Measurements from ENCODE around the gene THOC6. TPM values are rescaled to one million over a fixed set of nuclear protein-coding genes. Genes with fewer than 3 reads are reported as not detected.
A peak's percentile ranks its signal among the peaks of the same experiment; 100 is the strongest.

The THOC6 gene
- total and polyA plus RNA-seq, 9 of the 15 experiments (the other 6 are each of a cell fraction or from before 2014, with no cell fraction given), result 2.5 to 65.4 (median 42.3) TPM

- TF ChIP-seq ZBTB40 (IDR thresholded peaks at IDR 0.05) (peak; percentile 79), ZBTB40 (CRISPR knock-in tag; IDR thresholded peaks at IDR 0.05) (no peak), CBX2 (IDR thresholded peaks at IDR 0.05; ENCODE audit: insufficient read depth, low read length, poor library complexity, severe bottlenecking) (no peak), RB1 (IDR thresholded peaks at IDR 0.05; ENCODE audit: low read depth) (peak; percentile 83; the same call in 1 of the 2 replicates), ATF1 (CRISPR knock-in tag; IDR thresholded peaks at IDR 0.05) (peak; percentile 22; the same call in 1 of the 2 replicates), ATF1 (tag; IDR thresholded peaks at IDR 0.05) (peak; percentile 97), FOXO4 (CRISPR knock-in tag; IDR thresholded peaks at IDR 0.05) (peak; percentile 58; the same call in 1 of the 2 replicates), GMEB1 (CRISPR knock-in tag; IDR thresholded peaks at IDR 0.05) (peak; percentile 98), FOXM1 (IDR thresholded peaks at IDR 0.05; ENCODE audit: low read depth) (no peak), FOXM1 (CRISPR knock-in tag; IDR thresholded peaks at IDR 0.05; ENCODE audit: low read depth) (peak; percentile 72; the same call in 1 of the 2 replicates), USF2 (CRISPR knock-in tag; IDR thresholded peaks at IDR 0.05) (peak; percentile 95), SOX6 (IDR thresholded peaks at IDR 0.05) (0 out of 2 replicates have a peak, but pooled peaks have one; percentile 20), PRPF4 (IDR thresholded peaks at IDR 0.05; ENCODE audit: insufficient read depth, low read depth, low read length, poor library complexity, severe bottlenecking) (peak; percentile 29)
Observed at GRCh38 chr16:3023669-3024478, at the start of gene THOC6, which contains the start of gene HCFC1R1 (continued).

Data from K562 (cell line).